ENCODE data around the gene ACTA2.

The ACTA2 gene

GRCh38 chr10:88952647-88953111 is at the start of gene ACTA2:
Gene ACTA2 (minus strand): TSS chr10:88952773. CDS start chr10:88948930, 3,843 bp downstream.
- no peak for DNase-seq

DNA sequence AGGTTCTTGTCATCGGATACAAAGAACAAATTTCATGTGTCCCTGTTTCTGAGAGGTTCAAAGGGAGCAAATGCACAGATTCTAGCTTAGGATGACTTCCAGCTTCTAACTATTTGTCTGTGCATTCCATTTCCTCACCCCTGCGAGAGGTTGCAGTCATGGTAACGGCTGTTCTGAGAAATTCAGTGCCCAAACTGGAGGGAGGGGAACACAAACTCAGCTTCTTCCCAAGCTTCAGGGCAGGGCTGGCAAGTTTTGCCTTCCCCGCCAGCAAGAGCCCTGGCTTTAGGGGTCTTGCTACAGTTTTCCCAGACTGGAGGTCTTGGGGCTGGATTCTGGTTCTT is 49.1 kb upstream of the ACTA2 start:
- no peak for DNase-seq

DNA sequence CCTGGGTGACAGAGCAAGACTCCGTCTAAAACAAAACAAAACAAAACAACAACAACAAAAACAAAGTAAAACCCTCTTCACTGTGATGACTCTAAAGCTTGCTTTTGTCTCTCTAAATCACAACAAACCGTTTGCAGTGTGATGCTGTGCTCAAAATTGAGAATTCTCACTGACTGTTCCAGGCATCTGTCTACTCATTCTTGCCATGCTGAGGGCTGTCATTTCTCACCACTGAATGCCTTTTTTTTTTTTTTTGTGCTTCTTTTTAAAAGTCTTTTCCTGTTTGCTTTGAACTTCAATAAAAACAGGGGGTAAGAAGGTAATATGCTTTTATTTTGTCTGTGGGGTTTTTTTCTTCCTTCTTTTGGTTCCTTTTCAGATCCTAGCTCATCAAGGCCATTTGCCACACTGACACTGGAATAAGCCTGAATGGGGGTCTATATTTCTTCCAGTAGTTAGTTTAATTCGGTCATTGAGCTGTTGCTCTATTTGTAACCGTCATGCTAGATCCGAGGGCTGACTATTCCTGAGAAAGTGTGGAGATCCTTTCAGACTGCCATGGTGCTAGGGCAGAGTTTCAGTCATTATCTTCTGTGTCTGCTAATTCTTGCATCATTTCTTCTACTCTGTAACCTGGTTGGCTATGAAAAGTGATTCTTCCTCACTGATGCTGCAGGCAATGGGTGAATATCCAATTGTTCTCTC is 48.6 kb upstream of the ACTA2 start:
- no peak for DNase-seq

GRCh38 chr10:88999625-89000024 is 47.1 kb upstream of the ACTA2 start:
- no peak for DNase-seq

DNA sequence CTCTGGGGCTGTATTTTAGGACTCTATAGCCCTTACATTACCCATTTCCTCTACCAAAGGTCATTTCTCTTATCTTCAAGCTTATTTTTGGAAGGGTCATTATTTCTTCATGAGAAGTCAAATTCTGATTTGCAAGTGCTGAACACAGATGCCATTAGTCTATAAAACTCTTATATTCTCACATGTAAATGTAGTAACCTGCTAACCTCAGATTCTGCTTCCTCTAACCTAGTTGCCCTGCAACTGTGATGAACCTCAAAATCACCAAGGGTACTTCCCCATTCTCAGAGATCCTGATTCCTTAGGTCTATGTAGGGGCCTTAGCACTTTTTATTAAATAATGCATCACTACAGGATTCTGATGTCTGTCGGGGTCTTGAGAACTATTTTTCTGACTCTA is 44.4 kb upstream of the ACTA2 start:
- peak; percentile 30 for DNase-seq

GRCh38 chr10:88995156-88995876 is 42.7 kb upstream of the ACTA2 start:
- DNase-seq: no peak

DNA sequence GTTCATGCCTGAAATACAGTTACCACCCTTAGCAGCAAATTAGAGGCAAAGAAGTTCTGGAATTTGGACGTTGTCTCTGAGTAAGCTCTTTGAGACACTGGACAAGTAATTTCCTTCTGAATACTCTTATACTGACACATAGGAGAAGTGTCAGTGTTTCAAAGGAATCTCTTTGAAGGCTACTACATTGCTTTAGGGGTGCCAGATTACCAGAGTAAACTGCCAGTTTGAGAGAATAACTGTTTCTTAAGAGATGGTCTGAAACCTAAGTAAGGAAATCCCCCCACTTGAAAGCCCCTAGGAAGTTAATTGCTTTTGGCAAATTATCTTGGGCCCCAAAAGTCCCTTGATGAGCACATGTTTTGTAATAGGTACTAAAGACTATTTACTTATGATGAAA is 41.4 kb upstream of the ACTA2 start:
- DNase-seq: no peak

GRCh38 chr10:88992921-88993524 is 40.5 kb upstream of the ACTA2 start:
- DNase-seq: no peak

DNA sequence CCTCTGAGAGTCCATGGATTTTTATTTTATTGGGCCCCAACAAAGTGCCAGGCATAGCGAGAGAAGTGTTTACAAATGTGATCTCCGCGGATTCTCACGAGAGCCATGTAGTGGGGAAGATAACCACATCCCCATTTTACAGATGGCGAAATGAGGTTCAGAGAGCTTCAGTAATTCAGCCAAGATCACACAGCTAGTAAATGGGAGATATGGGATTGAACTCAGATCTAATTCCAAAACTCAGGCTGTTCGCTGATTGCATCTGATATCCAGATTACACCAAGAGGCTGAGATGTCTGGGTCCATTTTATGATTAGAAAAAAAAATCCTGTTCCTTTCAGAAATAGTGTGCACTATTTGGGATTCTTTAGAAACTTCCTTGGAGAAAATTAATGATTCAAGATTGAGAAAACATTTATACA is 39.3 kb upstream of the ACTA2 start:
- peak; percentile 62 for DNase-seq

DNA sequence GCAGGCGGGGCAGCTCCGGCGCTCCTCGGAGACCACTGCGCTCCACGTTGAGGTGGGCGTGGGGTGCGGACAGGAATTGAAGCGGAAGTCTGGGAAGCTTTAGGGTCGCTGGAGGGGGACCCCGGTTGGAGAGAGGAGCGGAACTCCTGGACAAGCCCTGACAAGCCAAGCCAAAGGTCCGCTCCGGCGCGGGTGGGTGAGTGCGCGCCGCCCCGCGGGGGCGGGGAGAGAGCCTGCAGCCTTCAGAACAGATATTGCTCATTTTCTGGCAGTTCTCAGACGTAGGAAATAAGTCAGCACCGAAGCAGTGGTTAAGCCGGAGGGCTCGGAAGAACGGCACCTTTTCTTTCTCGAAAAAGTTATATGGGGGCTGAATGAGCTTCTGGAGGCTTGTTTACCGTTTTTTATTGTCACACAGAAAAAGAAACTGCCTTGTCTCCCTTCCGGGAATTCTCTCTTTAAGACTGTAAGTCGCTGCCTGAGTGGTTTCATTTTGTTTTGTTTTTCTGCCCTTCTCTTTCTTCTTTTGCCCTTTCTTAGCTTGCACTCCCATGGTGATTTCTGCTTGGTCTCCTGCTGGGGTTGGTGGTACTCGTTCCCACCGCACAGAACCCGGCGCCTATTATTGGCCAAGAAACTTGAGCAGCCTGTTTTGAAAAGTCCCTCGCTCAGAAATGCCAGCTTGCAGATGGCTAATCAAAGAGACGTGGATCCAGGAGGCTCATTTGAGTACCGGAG is 38.8 kb upstream of the ACTA2 start:
- peak; percentile 74 for DNase-seq

DNA sequence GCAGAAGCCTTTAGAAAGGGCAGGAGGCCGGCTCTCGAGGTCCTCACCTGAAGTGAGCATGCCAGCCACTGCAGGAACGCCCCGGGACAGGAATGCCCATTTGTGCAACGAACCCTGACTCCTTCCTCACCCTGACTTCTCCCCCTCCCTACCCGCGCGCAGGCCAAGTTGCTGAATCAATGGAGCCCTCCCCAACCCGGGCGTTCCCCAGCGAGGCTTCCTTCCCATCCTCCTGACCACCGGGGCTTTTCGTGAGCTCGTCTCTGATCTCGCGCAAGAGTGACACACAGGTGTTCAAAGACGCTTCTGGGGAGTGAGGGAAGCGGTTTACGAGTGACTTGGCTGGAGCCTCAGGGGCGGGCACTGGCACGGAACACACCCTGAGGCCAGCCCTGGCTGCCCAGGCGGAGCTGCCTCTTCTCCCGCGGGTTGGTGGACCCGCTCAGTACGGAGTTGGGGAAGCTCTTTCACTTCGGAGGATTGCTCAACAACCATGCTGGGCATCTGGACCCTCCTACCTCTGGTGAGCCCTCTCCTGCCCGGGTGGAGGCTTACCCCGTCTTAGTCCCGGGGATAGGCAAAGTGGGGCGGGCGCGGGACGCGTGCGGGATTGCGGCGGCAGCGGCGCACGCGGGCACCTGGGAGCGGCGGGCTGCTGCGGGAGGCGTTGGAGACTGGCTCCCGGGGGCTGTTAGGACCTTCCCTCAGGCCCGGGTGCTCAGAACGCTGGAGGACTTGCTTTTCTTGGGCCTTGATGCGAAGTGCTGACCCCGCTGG is 38.0 kb upstream of the ACTA2 start, which contains the start of gene FAS:
TSS of gene FAS (plus strand) at position 415 of the 777 bp plus-strand sequence. CDS start at position 494, 79 bp downstream.
- no peak for DNase-seq

GRCh38 chr10:88989824-88990383 is 37.3 kb upstream of the ACTA2 start:
- DNase-seq: peak; percentile 47

DNA sequence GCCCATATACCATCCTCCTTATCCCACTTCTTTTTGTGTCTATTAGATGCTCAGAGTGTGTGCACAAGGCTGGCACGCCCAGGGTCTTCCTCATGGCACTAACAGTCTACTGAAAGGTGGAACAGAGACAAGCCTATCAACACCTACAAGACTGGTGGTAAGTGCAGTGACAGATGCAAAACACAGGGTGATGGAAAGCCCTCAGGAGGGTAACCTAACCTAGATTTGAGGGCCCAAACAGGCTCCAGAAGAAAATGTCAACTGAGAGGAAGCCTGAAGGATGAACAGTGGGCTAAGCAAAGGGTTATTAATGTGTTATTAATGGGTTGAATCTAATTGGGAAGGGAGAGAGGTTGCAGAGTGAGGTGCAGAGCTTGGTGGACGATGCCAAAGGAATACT is 36.9 kb upstream of the ACTA2 start:
- no peak for DNase-seq

- no peak for DNase-seq
Observed at GRCh38 chr10:88987840-88988239, 35.3 kb upstream of the ACTA2 start.

DNA sequence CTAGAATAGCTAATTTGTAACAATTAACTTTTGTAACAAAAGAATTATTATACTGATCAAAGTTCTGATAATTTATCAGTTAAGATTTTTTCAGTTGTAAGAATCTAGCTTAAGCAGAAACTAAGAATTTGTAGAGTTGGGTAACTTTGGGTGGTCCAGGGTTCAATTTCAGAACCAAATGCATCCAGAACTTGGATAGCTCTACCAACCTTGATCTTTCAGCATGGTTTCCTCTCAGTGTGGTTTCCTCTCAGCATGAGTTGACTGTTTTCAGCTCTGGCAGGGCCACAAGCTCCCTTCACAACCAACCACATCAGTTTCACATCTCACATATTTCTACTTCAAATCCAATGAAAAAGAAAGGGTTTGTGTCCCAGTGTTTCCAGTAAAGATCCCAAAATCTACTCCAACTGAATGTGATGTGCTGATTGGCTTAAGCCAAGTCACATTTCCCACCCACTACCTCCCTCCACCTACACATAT is 34.7 kb upstream of the ACTA2 start:
- no peak for DNase-seq

DNA sequence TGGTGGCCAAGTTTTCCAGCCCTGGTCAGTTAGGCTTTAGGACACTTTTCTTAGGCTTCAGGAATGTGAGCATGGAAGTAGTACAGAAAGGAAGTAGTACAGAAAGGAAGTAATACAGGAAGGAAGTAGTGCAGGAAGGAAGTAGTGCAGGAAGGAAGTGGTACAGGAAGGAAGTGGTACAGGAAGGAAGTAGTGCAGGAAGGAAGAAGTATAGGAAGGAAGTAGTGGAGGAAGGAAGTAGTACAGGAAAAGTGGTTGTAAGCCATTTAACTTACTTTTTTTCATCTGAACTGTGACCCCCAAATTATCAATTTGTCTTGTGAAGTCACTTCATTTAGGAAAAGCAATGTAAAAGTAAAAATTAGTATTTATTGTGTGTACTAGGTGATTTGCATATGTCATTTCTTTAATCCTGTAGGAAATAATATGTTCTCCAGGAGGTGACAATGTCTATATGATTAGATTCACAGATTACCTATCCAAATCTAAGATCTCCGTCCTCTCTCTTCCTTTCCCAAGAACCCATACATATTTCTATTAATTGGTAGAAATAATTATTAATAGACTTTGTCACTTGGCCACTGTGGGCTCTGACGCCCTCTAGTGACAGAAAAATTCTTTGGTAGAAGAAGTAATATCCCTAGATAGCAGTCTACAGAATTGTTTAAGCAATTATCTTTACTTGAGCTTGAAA is 34.1 kb upstream of the ACTA2 start:
- DNase-seq: no peak

DNA sequence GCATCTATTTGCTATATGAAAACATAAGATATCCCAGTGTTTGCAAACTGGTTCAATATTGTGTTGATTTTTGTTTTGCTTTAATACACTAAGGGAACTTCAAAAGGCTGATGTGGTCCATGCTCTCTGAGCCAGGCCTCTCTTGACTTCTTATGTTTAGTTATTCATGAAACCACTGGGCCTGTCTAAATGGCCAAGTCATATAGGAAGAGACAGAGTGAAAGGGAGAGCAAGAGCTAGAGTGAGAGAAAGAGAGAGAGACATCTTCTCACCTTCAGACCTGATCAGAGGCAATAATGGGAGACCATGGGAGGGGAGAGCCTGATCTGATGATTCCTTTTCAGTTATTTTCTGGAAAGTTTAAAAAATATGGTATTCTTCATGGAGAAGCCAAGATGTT is 32.0 kb upstream of the ACTA2 start:
- DNase-seq: no peak

GRCh38 chr10:88983939-88984338 is 31.4 kb upstream of the ACTA2 start:
- DNase-seq: no peak

- DNase-seq: no peak
Observed at GRCh38 chr10:88983206-88983605, 30.6 kb upstream of the ACTA2 start.

- no peak for DNase-seq
Observed at GRCh38 chr10:88982366-88982765, 29.8 kb upstream of the ACTA2 start.

GRCh38 chr10:88981435-88981834 is 28.9 kb upstream of the ACTA2 start:
- DNase-seq: no peak
